Neuron (in vitro differentiated cells): Measurements from ENCODE around the gene GPR42.
"Not testable (repeated sequence)": the region's sequence is repeated elsewhere in the genome, so short reads cannot be mapped to it uniquely, and the experiment has no call there.

Experiments
- H2AFZ ChIP-seq: one replicate; pipeline ENCODE4 v1.6.1; 2013; ENCODE audit warnings: low read depth, mild to moderate bottlenecking, inconsistent platforms, low read length, moderate library complexity
- H3K27me3 ChIP-seq: one replicate; pipeline ENCODE4 v1.6.1; 2013; ENCODE audit warnings: low read length; ENCODE audit not compliant: insufficient read depth
- H3K36me3 ChIP-seq: one replicate; pipeline ENCODE4 v1.6.1; 2013; ENCODE audit warnings: low read length; ENCODE audit not compliant: insufficient read depth
- H3K4me1 ChIP-seq: one replicate; pipeline ENCODE4 v1.6.1; 2013; ENCODE audit warnings: low read length; ENCODE audit not compliant: insufficient read depth
- H3K4me3 ChIP-seq: 2 replicates; pipeline ENCODE4 v1.5.1; 2013; ENCODE audit warnings: mild to moderate bottlenecking, low read length, moderate library complexity
- H3K9me3 ChIP-seq: one replicate; pipeline ENCODE4 v1.6.1; 2013; ENCODE audit warnings: low read length

Gene GPR42

DNA sequence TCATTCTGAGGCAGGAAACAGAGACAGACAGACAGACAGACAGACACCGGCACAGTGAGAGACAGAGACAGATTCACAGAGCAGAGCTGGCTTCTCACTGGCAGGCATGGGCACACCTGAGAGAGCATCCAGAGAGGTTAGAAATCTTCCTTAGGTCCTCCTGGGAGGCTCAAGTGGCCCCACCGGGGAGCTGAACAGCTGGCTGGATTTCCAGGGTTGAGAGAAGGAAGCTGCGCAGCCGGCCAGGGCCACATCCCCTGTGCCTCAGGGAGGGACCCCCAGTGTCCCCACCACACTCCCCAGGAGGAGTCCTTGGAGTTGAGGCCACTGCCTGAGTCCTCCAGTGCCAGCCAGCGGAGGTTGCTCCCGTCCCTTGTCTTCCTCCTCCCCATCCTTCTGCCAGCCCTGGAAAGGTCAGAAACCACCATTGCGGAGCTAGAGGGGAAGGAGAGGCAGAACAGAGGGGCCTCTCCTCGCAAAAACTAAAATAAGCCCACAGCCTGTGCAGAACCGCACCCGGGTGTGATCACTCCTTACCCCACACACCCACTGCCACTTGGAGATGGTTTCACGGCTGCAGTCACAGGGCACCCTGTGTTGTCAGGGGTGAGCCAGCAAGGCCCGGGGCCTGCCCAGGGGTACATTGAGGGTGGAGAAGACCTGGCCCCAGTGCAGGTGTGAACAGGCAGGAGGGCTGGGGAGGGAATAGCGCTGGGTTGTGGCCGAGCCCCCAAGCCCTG, 8.4 kb upstream of the GPR42 start:
- Histone ChIP-seq H3K4me3 (no peak overlapping the region), H2AFZ (no peak overlapping the region), H3K9me3 (no peaks in the 10 kb centered on the region), H3K27me3 (no peaks in the 10 kb centered on the region), H3K4me1 (no peaks in the 10 kb centered on the region), H3K36me3 (no peaks in the 10 kb centered on the region)

- Histone ChIP-seq H3K36me3 (no peaks in the 10 kb centered on the region), H3K4me3 (no peak overlapping the region), H3K4me1 (no peaks in the 10 kb centered on the region), H3K27me3 (no peaks in the 10 kb centered on the region), H3K9me3 (no peaks in the 10 kb centered on the region), H2AFZ (no peak overlapping the region)
Measured at GRCh38 chr19:35363001-35363590, 7.8 kb upstream of the GPR42 start.

DNA sequence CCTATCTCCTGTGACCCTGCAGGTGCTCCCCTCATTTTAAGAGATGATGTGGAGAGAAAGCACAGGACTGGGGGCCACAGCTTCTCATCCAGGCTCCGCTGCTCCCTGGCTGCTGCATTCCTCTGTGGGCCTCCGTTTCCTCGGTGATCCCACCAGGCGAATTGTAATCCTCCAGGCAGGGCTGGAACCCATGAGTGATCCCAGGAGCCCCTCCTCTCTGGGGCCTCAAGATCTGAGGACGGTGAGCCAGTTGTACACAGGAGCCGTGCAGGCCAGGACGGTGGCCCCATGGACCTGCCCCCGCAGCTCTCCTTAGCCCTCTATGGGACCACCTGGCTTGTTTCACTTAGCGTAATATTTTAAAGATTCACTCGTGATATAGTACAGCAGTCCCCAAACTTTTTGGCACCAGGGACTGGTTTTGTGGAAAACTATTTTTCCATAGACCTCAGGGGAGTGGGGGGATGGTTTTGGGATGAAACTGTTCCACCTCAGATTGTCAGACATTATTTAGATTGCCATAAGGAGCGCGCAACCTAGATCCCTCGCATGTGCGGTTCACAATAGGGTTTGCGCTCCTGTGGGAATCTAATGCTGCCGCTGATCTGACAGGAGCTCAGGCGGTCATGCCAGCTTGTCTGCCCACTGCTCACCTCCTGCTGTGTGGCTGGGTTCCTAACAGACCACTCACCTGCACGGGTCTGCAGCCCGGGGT, 7.0 kb upstream of the GPR42 start:
- Histone ChIP-seq H3K4me3 (no peak overlapping the region), H3K27me3 (no peaks in the 10 kb centered on the region), H3K36me3 (no peaks in the 10 kb centered on the region), H3K9me3 (no peaks in the 10 kb centered on the region), H2AFZ (no peak overlapping the region), H3K4me1 (no peaks in the 10 kb centered on the region)

GRCh38 chr19:35365303-35365702, 5.6 kb upstream of the GPR42 start:
- Histone ChIP-seq H3K4me1 (no peaks in the 10 kb centered on the region), H3K36me3 (no peaks in the 10 kb centered on the region), H3K4me3 (no peak overlapping the region), H3K27me3 (no peaks in the 10 kb centered on the region), H2AFZ (no peak overlapping the region), H3K9me3 (no peaks in the 10 kb centered on the region)

DNA sequence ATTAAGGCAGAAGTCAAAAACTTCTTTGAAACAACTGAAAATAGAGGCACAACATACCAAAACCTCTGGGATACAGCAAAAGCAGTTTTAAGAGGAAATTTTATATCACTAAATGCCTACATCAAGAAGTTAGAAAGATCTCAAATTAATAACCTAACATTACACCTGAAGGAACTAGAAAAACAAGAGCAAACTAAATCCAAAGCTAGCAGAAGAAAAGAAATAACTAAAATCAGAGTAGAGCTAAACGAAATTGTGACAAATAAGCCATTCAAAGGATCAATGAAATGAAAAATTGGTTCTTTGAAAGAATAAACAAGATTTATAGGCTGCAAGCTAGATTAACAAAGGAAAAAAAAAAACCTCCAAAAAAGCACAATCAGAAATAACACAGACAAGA, 2.5 kb upstream of the GPR42 start:
- H3K36me3 ChIP-seq = no peaks in the 10 kb centered on the region

DNA sequence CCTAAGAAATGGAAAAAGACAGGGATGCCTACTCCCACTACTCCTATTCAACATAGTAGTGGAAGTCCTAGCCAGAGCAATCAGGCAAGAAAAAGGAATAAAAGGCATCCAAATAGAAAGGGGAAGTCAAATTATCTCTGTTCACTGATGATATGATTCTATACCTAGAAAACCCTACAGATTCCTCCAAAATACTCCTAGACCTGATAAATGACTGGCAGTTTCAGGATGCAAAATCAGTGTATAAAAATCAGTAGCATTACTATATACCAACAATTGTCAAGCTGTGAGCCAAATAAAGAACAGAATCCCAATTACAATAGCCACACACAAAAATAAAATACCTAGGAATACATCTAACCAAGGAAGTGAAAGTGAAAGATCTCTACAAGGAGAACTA, 1.3 kb upstream of the GPR42 start:
- H3K4me1 ChIP-seq = no peaks in the 10 kb centered on the region
- no peaks in the 10 kb centered on the region for H3K36me3 ChIP-seq
- H3K9me3 ChIP-seq = no peaks in the 10 kb centered on the region
- H2AFZ ChIP-seq = no peak overlapping the region
- H3K4me3 ChIP-seq = no peak overlapping the region
- no peaks in the 10 kb centered on the region for H3K27me3 ChIP-seq

More for the DNA sequence above, 2.5 kb upstream of the GPR42 start:
- Histone ChIP-seq H2AFZ (no peak overlapping the region), H3K27me3 (no peaks in the 10 kb centered on the region), H3K4me1 (no peaks in the 10 kb centered on the region), H3K4me3 (no peak overlapping the region), H3K9me3 (no peaks in the 10 kb centered on the region)

DNA sequence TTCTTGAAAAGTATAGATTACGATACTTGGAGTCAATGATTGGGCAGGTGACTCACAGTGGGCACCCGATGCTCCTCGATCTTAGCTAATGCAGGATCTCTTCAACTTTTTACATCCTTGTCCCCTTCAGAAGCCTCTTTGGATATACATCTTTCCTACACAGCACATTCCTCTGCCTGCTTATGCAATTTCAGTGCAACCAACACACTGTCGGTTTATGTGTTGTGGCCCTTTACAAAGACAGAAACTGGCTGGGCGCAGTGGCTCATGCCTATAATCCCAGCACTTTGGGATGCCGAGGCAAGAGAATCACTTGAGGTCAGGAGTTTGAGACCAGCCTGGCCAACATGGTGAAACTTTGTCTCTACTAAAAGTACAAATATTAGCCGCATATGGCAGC, 2.6 kb downstream of the GPR42 start:
- Histone ChIP-seq H3K4me1 (no peaks in the 10 kb centered on the region), H3K4me3 (no peak overlapping the region), H3K27me3 (no peaks in the 10 kb centered on the region), H2AFZ (no peak overlapping the region), H3K9me3 (no peaks in the 10 kb centered on the region), H3K36me3 (no peaks in the 10 kb centered on the region)

DNA sequence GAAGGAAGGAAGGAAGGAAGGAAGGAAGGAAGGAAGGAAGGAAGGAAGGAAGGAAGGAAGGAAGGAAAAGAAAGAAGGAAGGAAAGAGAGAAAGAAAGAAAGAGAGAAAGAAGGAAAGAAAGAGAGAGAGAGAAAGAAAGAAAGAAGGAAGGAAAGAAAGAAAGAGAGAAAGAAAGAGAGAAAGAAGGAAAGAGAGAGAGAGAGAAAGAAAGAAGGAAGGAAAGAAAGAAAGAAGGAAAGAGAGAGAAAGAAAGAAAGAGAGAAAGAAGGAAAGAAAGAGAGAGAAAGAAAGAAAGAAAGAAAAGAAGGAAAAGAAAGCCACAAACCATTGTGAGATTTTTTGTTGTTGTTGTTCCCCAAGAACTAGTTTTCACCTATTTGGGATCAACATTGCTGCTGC, 3.2 kb downstream of the GPR42 start:
- not testable (repeated sequence) for H3K27me3 ChIP-seq, H3K9me3 ChIP-seq, H3K4me3 ChIP-seq, H2AFZ ChIP-seq, H3K36me3 ChIP-seq, H3K4me1 ChIP-seq

GRCh38 chr19:35375505-35376307, 4.8 kb downstream of the GPR42 start:
- Histone ChIP-seq H3K4me3 (no peak overlapping the region), H2AFZ (no peak overlapping the region), H3K27me3 (no peaks in the 10 kb centered on the region), H3K9me3 (no peaks in the 10 kb centered on the region), H3K4me1 (no peaks in the 10 kb centered on the region), H3K36me3 (no peaks in the 10 kb centered on the region)

GRCh38 chr19:35377656-35378055, 6.8 kb downstream of the GPR42 start:
- Histone ChIP-seq H3K4me3 (no peak overlapping the region), H2AFZ (no peak overlapping the region), H3K4me1 (no peaks in the 10 kb centered on the region), H3K36me3 (no peaks in the 10 kb centered on the region), H3K27me3 (no peaks in the 10 kb centered on the region), H3K9me3 (no peaks in the 10 kb centered on the region)

DNA sequence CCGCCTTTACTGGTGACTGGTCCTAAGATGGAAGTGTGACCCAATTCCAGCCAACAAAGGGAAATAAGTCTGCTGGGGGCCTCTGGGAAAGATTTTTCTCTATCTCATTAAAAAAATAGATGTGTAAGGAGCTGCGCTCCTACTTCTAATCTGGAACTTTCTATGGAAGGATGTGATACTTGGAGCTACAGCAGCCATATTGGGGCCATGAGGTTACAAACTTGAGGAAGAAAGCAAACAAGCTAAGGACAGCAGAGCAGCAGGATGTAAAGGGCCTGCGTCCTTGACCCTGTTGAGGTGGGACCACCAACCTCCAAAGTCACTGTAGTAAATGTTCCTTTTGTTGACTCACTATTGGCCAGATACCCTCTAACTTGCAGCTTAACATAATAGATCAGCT, 7.5 kb downstream of the GPR42 start:
- no peak overlapping the region for H3K4me3 ChIP-seq
- no peaks in the 10 kb centered on the region for H3K9me3 ChIP-seq
- H3K36me3 ChIP-seq = no peaks in the 10 kb centered on the region
- no peaks in the 10 kb centered on the region for H3K4me1 ChIP-seq
- no peak overlapping the region for H2AFZ ChIP-seq
- no peaks in the 10 kb centered on the region for H3K27me3 ChIP-seq

GRCh38 chr19:35379545-35379944, 8.7 kb downstream of the GPR42 start:
- not testable (repeated sequence) for H3K27me3 ChIP-seq, H3K4me1 ChIP-seq, H2AFZ ChIP-seq, H3K9me3 ChIP-seq, H3K36me3 ChIP-seq, H3K4me3 ChIP-seq

DNA sequence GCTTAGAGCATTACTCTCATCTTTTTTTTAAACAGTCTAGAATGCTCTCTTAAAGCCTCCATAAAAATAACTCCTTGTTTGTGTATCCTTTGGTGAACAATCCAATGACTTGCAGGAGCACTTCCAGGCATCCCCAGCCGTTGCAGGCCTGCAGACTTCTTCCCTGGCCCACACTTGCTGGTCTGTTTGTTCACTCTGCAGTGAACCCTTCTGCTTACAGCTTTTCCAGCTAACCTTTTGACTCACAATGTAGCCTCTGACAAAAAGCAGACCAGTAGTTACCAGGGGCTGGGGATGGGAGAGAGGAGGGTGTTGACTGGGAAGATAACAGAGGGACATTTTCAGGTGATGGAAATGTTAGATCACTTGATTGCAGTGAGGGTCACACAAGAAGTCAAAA, 9.1 kb downstream of the GPR42 start:
- H3K4me3 ChIP-seq = no peak overlapping the region
- H3K27me3 ChIP-seq = no peaks in the 10 kb centered on the region
- H3K9me3 ChIP-seq = no peaks in the 10 kb centered on the region
- no peak overlapping the region for H2AFZ ChIP-seq
- H3K4me1 ChIP-seq = no peaks in the 10 kb centered on the region
- H3K36me3 ChIP-seq = no peaks in the 10 kb centered on the region
